HepG2 (cell line): ENCODE data around the gene CNP. TPM values are rescaled to one million over a fixed set of nuclear protein-coding genes. Genes with fewer than 3 reads are reported as not detected.
A peak's percentile ranks its signal among the peaks of the same experiment; 100 is the strongest.

Source experiments
- CCAR2 ChIP-seq: fragments of 200-400 bp; formaldehyde crosslinking; optimal IDR thresholded peaks from 2 replicates; pipeline ENCODE3; 2018; ENCODE audit warnings: low read depth, mild to moderate bottlenecking, low read length, moderate library complexity
- HOXA5 ChIP-seq: sonication (generic); formaldehyde crosslinking; IDR thresholded peaks from 2 replicates; pipeline ENCODE4 v1.4.0; 2020; ENCODE audit warnings: missing genetic modification reagents
- MAFK ChIP-seq, 2 experiments: IDR thresholded peaks in 1 of 2; conservative IDR thresholded peaks in 1 of 2; 2 replicates each; pipeline ENCODE4 v1.6.1; 2011; ENCODE audit warnings: improper control_type of control experiment in 2 of 2, low read length in 2 of 2
- NCOA2 ChIP-seq: sonication (generic); formaldehyde crosslinking; IDR thresholded peaks from 2 replicates; pipeline ENCODE4 v1.8.0; 2022; ENCODE audit warnings: inconsistent platforms
- NFKB2 ChIP-seq: sonication (generic); formaldehyde crosslinking; IDR thresholded peaks from 2 replicates; pipeline ENCODE4 v1.4.0; 2020; ENCODE audit warnings: missing genetic modification reagents, borderline replicate concordance
- POLR2AphosphoS5 ChIP-seq: IDR thresholded peaks from 2 replicates; pipeline ENCODE4 v1.6.1; 2012; ENCODE audit warnings: low read depth, low read length
- SNRNP70 ChIP-seq: fragments of 200-400 bp; formaldehyde crosslinking; IDR thresholded peaks from 2 replicates; pipeline ENCODE4 v1.6.1; 2017; ENCODE audit warnings: mild to moderate bottlenecking, low read depth, low read length, moderate library complexity
- STAT5B ChIP-seq: sonication (generic); formaldehyde crosslinking; IDR thresholded peaks from 2 replicates; pipeline ENCODE4 v1.4.0; 2020; ENCODE audit warnings: missing genetic modification reagents
- TOE1 ChIP-seq: sonication (generic); formaldehyde crosslinking; IDR thresholded peaks from 2 replicates; pipeline ENCODE4 v1.4.0; 2020; ENCODE audit warnings: mild to moderate bottlenecking, missing genetic modification reagents
- ZEB1 ChIP-seq: IDR thresholded peaks from 2 replicates; pipeline ENCODE4 v1.6.1; 2012; ENCODE audit warnings: mild to moderate bottlenecking, low read depth, inconsistent platforms; ENCODE audit not compliant: insufficient replicate concordance
- ZNF432 ChIP-seq: sonication (generic); formaldehyde crosslinking; IDR thresholded peaks from 2 replicates; pipeline ENCODE4 v1.5.0; 2020; ENCODE audit warnings: missing genetic modification reagents, mild to moderate bottlenecking, borderline replicate concordance
- ZNF451 ChIP-seq: sonication (generic); formaldehyde crosslinking; IDR thresholded peaks from 2 replicates; pipeline ENCODE4 v1.5.0; 2020; ENCODE audit warnings: mild to moderate bottlenecking, missing genetic modification reagents
- ZNF609 ChIP-seq: sonication (generic); formaldehyde crosslinking; IDR thresholded peaks from 2 replicates; pipeline ENCODE4 v1.4.0; 2020; ENCODE audit warnings: mild to moderate bottlenecking, missing genetic modification reagents, borderline replicate concordance
- polyA plus RNA-seq, 8 experiments: library from polyadenylated mRNA; depleted of rRNA in 3 of 8; stranded (reverse) in 7 of 8; unstranded in 1 of 8; fragments of >200 nt; fragmentation: Illumina TruSeq in 4 of 8; extraction: Trizol in 4 of 8; gene quantifications; 2 replicates each; pipeline versions ENCODE4 v1.2.1 to v1.2.3, GENCODE V29; 2011 to 2016; ENCODE audit warnings: low read depth in 4 of 8, missing spikeins in 1 of 8, mixed read lengths in 1 of 8; ENCODE audit not compliant: insufficient read depth in 1 of 8
- total RNA-seq, 5 experiments: library from RNA; depleted of rRNA; stranded (reverse); fragments of >200 nt; fragmentation: Illumina TruSeq; extraction: Trizol; gene quantifications; 2 replicates each; pipeline ENCODE4 v1.2.3, GENCODE V29; 2016; ENCODE audit warnings: low read depth in 1 of 5
- TF ChIP-seq, protein P1 (sequence below): sonication (generic); formaldehyde crosslinking; IDR thresholded peaks from 2 replicates; pipeline ENCODE4 v1.4.0; 2020; ENCODE audit warnings: missing genetic modification reagents, borderline replicate concordance
- TF ChIP-seq, protein P2 (sequence below): conservative IDR thresholded peaks from 2 replicates; pipeline ENCODE4 v1.6.1; 2018; ENCODE audit warnings: missing genetic modification reagents
- TF ChIP-seq, protein P3 (sequence below): sonication (generic); formaldehyde crosslinking; IDR thresholded peaks from 2 replicates; pipeline ENCODE4 v1.4.0; 2020; ENCODE audit warnings: missing genetic modification reagents, borderline replicate concordance

CNP gene
- total and polyA plus RNA-seq, 2 of the 13 experiments (the other 11 are each of a cell fraction or from before 2014, with no cell fraction given), result 97.2 to 161 TPM

DNA sequence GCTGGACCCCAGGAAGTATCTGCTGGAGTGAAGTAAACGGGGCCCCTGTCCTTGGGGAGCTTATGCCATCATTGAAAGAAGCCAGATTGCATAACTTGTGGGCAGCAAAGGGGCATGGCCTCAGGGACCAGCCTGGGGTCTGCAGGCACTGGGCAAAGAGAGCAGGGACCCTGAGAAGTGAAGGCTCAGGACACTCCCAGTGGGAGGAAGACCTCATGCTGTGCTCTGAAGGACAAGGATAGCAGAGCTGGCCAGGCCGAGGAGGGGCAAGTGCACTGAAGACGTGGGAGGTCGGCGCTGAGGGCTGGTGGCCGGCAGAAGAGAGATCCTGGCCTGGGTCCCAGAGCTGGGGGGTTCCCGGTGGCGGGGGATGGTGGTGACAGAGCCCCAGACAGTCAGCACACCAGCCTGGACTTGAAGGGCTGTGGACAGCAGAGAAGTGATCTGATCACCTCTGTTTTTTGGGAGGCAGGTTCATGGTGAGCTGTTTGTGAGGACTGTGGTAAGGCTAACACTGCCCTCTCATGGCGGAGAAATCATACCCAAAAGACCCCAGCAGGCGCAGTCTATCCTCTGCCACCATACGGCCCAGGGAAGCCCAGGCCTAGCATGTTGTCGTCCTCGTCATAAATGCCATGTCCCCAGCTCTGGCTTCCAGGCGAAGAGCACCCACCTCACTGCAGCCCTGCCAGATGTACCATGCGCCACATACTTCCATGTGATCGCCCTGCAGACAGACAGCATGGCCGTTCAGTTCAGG lies 7.1 kb upstream of the CNP start (continued):
- TF ChIP-seq, protein P1, sequence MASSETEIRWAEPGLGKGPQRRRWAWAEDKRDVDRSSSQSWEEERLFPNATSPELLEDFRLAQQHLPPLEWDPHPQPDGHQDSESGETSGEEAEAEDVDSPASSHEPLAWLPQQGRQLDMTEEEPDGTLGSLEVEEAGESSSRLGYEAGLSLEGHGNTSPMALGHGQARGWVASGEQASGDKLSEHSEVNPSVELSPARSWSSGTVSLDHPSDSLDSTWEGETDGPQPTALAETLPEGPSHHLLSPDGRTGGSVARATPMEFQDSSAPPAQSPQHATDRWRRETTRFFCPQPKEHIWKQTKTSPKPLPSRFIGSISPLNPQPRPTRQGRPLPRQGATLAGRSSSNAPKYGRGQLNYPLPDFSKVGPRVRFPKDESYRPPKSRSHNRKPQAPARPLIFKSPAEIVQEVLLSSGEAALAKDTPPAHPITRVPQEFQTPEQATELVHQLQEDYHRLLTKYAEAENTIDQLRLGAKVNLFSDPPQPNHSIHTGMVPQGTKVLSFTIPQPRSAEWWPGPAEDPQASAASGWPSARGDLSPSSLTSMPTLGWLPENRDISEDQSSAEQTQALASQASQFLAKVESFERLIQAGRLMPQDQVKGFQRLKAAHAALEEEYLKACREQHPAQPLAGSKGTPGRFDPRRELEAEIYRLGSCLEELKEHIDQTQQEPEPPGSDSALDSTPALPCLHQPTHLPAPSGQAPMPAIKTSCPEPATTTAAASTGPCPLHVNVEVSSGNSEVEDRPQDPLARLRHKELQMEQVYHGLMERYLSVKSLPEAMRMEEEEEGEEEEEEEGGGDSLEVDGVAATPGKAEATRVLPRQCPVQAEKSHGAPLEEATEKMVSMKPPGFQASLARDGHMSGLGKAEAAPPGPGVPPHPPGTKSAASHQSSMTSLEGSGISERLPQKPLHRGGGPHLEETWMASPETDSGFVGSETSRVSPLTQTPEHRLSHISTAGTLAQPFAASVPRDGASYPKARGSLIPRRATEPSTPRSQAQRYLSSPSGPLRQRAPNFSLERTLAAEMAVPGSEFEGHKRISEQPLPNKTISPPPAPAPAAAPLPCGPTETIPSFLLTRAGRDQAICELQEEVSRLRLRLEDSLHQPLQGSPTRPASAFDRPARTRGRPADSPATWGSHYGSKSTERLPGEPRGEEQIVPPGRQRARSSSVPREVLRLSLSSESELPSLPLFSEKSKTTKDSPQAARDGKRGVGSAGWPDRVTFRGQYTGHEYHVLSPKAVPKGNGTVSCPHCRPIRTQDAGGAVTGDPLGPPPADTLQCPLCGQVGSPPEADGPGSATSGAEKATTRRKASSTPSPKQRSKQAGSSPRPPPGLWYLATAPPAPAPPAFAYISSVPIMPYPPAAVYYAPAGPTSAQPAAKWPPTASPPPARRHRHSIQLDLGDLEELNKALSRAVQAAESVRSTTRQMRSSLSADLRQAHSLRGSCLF, result no peak
- TF ChIP-seq POLR2AphosphoS5, result peak; percentile 56
- TF ChIP-seq NCOA2 (CRISPR knock-in tag), result peak; percentile 20; the same call in 1 of the 2 replicates
- TF ChIP-seq NFKB2 (CRISPR knock-in tag), result no peak
- no peak for TF ChIP-seq TOE1
- TF ChIP-seq ZNF609 (CRISPR knock-in tag), result peak; percentile 62
- TF ChIP-seq ZNF432 (CRISPR knock-in tag), result no peak
- TF ChIP-seq, protein P2, sequence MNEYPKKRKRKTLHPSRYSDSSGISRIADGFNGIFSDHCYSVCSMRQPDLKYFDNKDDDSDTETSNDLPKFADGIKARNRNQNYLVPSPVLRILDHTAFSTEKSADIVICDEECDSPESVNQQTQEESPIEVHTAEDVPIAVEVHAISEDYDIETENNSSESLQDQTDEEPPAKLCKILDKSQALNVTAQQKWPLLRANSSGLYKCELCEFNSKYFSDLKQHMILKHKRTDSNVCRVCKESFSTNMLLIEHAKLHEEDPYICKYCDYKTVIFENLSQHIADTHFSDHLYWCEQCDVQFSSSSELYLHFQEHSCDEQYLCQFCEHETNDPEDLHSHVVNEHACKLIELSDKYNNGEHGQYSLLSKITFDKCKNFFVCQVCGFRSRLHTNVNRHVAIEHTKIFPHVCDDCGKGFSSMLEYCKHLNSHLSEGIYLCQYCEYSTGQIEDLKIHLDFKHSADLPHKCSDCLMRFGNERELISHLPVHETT (CRISPR knock-in tag), result no peak
- peak; percentile 63 for TF ChIP-seq ZEB1
- peak; percentile 60; the same call in 1 of the 2 replicates for TF ChIP-seq HOXA5
- TF ChIP-seq, protein P3, sequence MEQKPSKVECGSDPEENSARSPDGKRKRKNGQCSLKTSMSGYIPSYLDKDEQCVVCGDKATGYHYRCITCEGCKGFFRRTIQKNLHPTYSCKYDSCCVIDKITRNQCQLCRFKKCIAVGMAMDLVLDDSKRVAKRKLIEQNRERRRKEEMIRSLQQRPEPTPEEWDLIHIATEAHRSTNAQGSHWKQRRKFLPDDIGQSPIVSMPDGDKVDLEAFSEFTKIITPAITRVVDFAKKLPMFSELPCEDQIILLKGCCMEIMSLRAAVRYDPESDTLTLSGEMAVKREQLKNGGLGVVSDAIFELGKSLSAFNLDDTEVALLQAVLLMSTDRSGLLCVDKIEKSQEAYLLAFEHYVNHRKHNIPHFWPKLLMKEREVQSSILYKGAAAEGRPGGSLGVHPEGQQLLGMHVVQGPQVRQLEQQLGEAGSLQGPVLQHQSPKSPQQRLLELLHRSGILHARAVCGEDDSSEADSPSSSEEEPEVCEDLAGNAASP (CRISPR knock-in tag), result no peak
- TF ChIP-seq STAT5B, result no peak
- no peak for TF ChIP-seq MAFK (conservative IDR thresholded peaks at IDR 0.05 in 1 of 2, IDR thresholded peaks at IDR 0.05 in 1 of 2; ENCODE audit: low read length in 2 of 2)
- no peak; the same call in 1 of the 2 replicates for TF ChIP-seq ZNF451 (CRISPR knock-in tag)
- TF ChIP-seq CCAR2, result no peak
- TF ChIP-seq SNRNP70, result no peak
